GM06990 (cell line): ENCODE measurements around the gene MANBA.

ENCODE experiments used
- DNase-seq: peaks from one replicate; pipeline ENCODE4 v3.0.0-alpha.2; 2011; ENCODE audit not compliant: insufficient read length; ENCODE audit errors: extremely low read depth
- H3K27me3 ChIP-seq: replicated peaks from 2 replicates; pipeline ENCODE4 v1.6.0; 2011; ENCODE audit warnings: low read length; ENCODE audit not compliant: control insufficient read depth, insufficient read depth
- H3K36me3 ChIP-seq: 2 replicates; pipeline ENCODE4 v1.5.1; 2011; ENCODE audit warnings: low read length; ENCODE audit not compliant: control insufficient read depth, insufficient read depth
- H3K4me3 ChIP-seq: replicated peaks from 2 replicates; pipeline ENCODE4 v1.5.1; 2011; ENCODE audit warnings: low read depth, mild to moderate bottlenecking, control low read depth, low read length
- CTCF ChIP-seq: IDR thresholded peaks from 2 replicates; pipeline ENCODE4 v1.5.1; 2011; ENCODE audit warnings: low read length, control low read depth, mild to moderate bottlenecking, inconsistent platforms; ENCODE audit not compliant: insufficient read depth, poor library complexity, severe bottlenecking

Gene MANBA

GRCh38 chr4:102687373-102687981 is 73.3 kb downstream of the MANBA start:
- no peak for TF ChIP-seq CTCF
- H3K4me3 ChIP-seq = peak overlapping the region; percentile 43
- H3K36me3 ChIP-seq = peaks cover 2% of the 10 kb centered on the region
- peak; percentile 49 for DNase-seq
- no peaks in the 10 kb centered on the region for H3K27me3 ChIP-seq

DNA sequence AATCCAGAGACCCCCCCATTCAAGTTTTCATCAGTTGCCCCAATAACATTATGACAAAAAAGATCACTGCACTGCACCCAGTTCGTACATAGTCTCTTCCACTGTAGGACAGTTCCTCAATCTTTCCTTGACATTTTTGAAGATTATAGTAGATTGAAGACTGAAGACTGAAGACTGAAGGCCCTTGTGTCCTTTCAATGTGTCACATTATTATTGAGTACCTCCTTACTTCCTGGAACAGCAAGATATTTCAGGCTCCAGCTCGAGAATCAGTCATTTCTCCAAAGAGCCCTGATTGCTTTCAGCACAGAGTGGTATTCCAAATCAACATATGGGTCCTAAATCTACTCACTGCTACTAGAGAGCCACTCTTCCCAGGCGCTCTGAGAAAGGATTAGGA is 75.0 kb downstream of the MANBA start:
- Histone ChIP-seq H3K4me3 (no peak overlapping the region), H3K27me3 (no peaks in the 10 kb centered on the region), H3K36me3 (peaks cover 4% of the 10 kb centered on the region)
- no peak for TF ChIP-seq CTCF
- no peak for DNase-seq

- Histone ChIP-seq H3K36me3 (peaks cover 2% of the 10 kb centered on the region), H3K27me3 (no peaks in the 10 kb centered on the region), H3K4me3 (no peak overlapping the region)
- TF ChIP-seq CTCF = no peak
- no peak for DNase-seq
Measured at GRCh38 chr4:102684610-102685052, 76.1 kb downstream of the MANBA start.

- no peak for TF ChIP-seq CTCF
- Histone ChIP-seq H3K27me3 (no peaks in the 10 kb centered on the region), H3K4me3 (no peak overlapping the region), H3K36me3 (peaks cover 2% of the 10 kb centered on the region)
- DNase-seq = no peak
Measured at GRCh38 chr4:102683881-102684609, 76.7 kb downstream of the MANBA start.

DNA sequence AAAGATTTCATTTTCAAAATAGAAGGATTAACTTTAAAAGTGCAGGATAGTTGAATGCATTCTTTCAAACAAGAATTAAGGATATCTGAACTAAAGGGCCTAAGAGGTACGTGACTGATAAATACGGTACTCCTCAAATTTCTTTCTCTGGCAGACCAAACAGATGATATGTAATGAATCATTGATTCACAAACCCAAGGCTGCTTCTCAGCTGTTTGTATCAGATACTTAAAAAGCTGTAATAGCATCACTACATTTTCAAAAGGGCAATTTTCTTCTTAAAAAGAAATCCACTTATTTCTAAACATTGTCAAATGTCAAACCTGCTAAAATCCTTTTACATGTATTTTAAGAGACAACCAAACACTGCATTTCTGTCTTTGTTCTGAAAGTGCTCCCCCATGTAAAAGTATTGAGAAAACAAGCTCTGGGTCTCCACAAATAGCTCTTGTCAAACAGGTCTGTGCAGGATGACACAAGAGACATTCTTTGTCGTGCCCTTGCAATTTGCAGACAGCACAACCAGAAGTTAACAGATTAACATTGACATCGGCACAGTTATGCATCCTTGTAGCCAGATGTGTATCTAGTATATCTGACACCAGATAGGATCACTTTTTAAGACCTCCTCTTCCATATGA is 82.0 kb downstream of the MANBA start:
- Histone ChIP-seq H3K27me3 (no peaks in the 10 kb centered on the region), H3K4me3 (no peak overlapping the region), H3K36me3 (peaks cover 2% of the 10 kb centered on the region)
- TF ChIP-seq CTCF = no peak
- DNase-seq = no peak
